H1 (cell line): ENCODE data around the gene GABRB2. TPM values are rescaled to one million over a fixed set of nuclear protein-coding genes. Genes with fewer than 3 reads are reported as not detected.

Experiments used
- CTCF ChIA-PET: fragments of 300-600 bp; sonication (Branson Sonifier 250); formaldehyde crosslinking; loops from one replicate; lab custom pipeline; 2021; ENCODE audit not compliant: partially characterized antibody; lab: Charles Lee
- POLR2A ChIA-PET: fragments of 300-600 bp; sonication (Branson Sonifier 250); formaldehyde crosslinking; loops from one replicate; lab custom pipeline; 2021; ENCODE audit warnings: inconsistent platforms; ENCODE audit not compliant: partially characterized antibody; lab: Charles Lee
- DNase-seq, 2 experiments: peaks; one replicate each; pipeline versions ENCODE4 v3.0.0 to v3.0.0-alpha.2; 2010 to 2022; ENCODE audit warnings: low spot score in 2 of 2, low read depth in 1 of 2, mixed read lengths in 1 of 2
- FAIRE-seq: peaks from 2 replicates; lab custom pipeline; 2011; peaks lifted over from hg19 to GRCh38; lab: Jason Lieb, UNC
- H2AFZ ChIP-seq: 2 replicates; pipeline ENCODE4 v1.8.1; 2012; ENCODE audit warnings: low read length, inconsistent platforms
- H2AK5ac ChIP-seq: 2 replicates; pipeline ENCODE4 v1.6.1; 2013; ENCODE audit warnings: low read depth, low read length
- H2BK120ac ChIP-seq: replicated peaks from 2 replicates; pipeline ENCODE3; 2013; ENCODE audit warnings: low read depth, low read length, inconsistent platforms
- H2BK12ac ChIP-seq: 2 replicates; pipeline ENCODE4 v1.6.1; 2013; ENCODE audit warnings: low read depth, low read length
- H2BK15ac ChIP-seq: 2 replicates; pipeline ENCODE4 v1.6.1; 2013; ENCODE audit warnings: low read length
- H2BK20ac ChIP-seq: 2 replicates; pipeline ENCODE4 v1.6.1; 2013; ENCODE audit warnings: low read length
- H2BK5ac ChIP-seq: 2 replicates; pipeline ENCODE4 v1.6.1; 2013; ENCODE audit warnings: low read depth, low read length
- H3K14ac ChIP-seq: 2 replicates; pipeline ENCODE4 v1.6.1; 2013; ENCODE audit warnings: inconsistent platforms; ENCODE audit not compliant: insufficient read length
- H3K18ac ChIP-seq: 2 replicates; pipeline ENCODE4 v1.6.1; 2013; ENCODE audit warnings: low read length; ENCODE audit errors: extremely low read depth
- H3K23ac ChIP-seq: 2 replicates; pipeline ENCODE4 v1.6.1; 2013; ENCODE audit warnings: inconsistent platforms; ENCODE audit not compliant: insufficient read length
- H3K23me2 ChIP-seq: 2 replicates; pipeline ENCODE4 v1.6.1; 2013; ENCODE audit warnings: low read depth, low read length
- H3K27ac ChIP-seq: 2 replicates; pipeline ENCODE4 v1.6.1; 2011; ENCODE audit warnings: low read depth, low read length, inconsistent platforms
- H3K27me3 ChIP-seq, 4 experiments: replicated peaks in 1 of 4; 1 replicate in 1 of 4; 2 replicates in 3 of 4; pipeline versions ENCODE4 v1.6.1 to v1.8.1; 2011 to 2013; ENCODE audit warnings: low read length in 3 of 4, mild to moderate bottlenecking in 3 of 4, inconsistent platforms in 2 of 4, mixed read lengths in 2 of 4, moderate library complexity in 1 of 4; ENCODE audit not compliant: control insufficient read depth in 3 of 4, insufficient read depth in 3 of 4; ENCODE audit errors: extremely low read depth in 1 of 4
- H3K36me3 ChIP-seq, 4 experiments: 2 replicates each; pipeline versions ENCODE4 v1.6.1 to v1.8.1; 2011 to 2013; ENCODE audit warnings: mild to moderate bottlenecking in 4 of 4, low read length in 3 of 4, moderate library complexity in 2 of 4, control low read depth in 1 of 4, inconsistent platforms in 1 of 4; ENCODE audit not compliant: insufficient read depth in 4 of 4, control insufficient read depth in 2 of 4
- H3K4ac ChIP-seq: replicated peaks from 2 replicates; pipeline ENCODE3; 2013; ENCODE audit warnings: low read length, low read depth, mixed read lengths, inconsistent platforms; ENCODE audit not compliant: insufficient read length
- H3K4me1 ChIP-seq, 4 experiments: replicated peaks in 1 of 4; 1 replicate in 1 of 4; 2 replicates in 3 of 4; pipeline versions ENCODE4 v1.6.1 to v1.8.1; 2011 to 2013; ENCODE audit warnings: low read length in 3 of 4, inconsistent platforms in 2 of 4, mixed read lengths in 1 of 4; ENCODE audit not compliant: insufficient read depth in 4 of 4, control insufficient read depth in 3 of 4
- H3K4me2 ChIP-seq, 2 experiments: 2 replicates each; pipeline versions ENCODE4 v1.6.1 to v1.8.1; 2011 to 2013; ENCODE audit warnings: low read depth in 2 of 2, low read length in 2 of 2, control low read depth in 1 of 2, inconsistent platforms in 1 of 2, mild to moderate bottlenecking in 1 of 2; ENCODE audit not compliant: insufficient read depth in 1 of 2
- H3K4me3 ChIP-seq, 4 experiments: fragments of 200-600, 300-600 bp in 1 of 4; sonication (generic), shearing (Covaris generic), sonication (Bioruptor Twin) in 1 of 4; 2 replicates each; pipeline versions ENCODE4 v1.5.1 to v1.8.1; 2011 to 2016; ENCODE audit warnings: low read length in 4 of 4, low read depth in 3 of 4, control low read depth in 2 of 4, inconsistent platforms in 2 of 4, mild to moderate bottlenecking in 2 of 4, mixed read lengths in 1 of 4, moderate library complexity in 1 of 4; ENCODE audit not compliant: insufficient read depth in 2 of 4; ENCODE audit errors: extremely low read depth in 1 of 4
- H3K56ac ChIP-seq: replicated peaks from 2 replicates; pipeline ENCODE3; 2013; ENCODE audit warnings: low read depth, mild to moderate bottlenecking, mixed read lengths, low read length, inconsistent platforms; ENCODE audit not compliant: insufficient read length
- H3K79me1 ChIP-seq: 2 replicates; pipeline ENCODE4 v1.6.1; 2013; ENCODE audit warnings: low read depth, low read length, control low read depth
- H3K79me2 ChIP-seq, 2 experiments: 2 replicates each; pipeline versions ENCODE4 v1.6.1 to v1.8.1; 2012 to 2013; ENCODE audit warnings: low read length in 2 of 2, mild to moderate bottlenecking in 2 of 2, inconsistent platforms in 1 of 2; ENCODE audit not compliant: insufficient read depth in 2 of 2, control insufficient read depth in 1 of 2
- H3K9ac ChIP-seq, 4 experiments: replicated peaks in 1 of 4; 1 replicate in 1 of 4; 2 replicates in 3 of 4; pipeline versions ENCODE4 v1.6.1 to v1.8.1; 2011 to 2013; ENCODE audit warnings: low read depth in 3 of 4, low read length in 3 of 4, control low read depth in 2 of 4, mild to moderate bottlenecking in 2 of 4, moderate library complexity in 2 of 4, inconsistent platforms in 1 of 4; ENCODE audit errors: extremely low read depth in 1 of 4
- H3K9me3 ChIP-seq, 2 experiments: 2 replicates each; pipeline versions ENCODE4 v1.6.1 to v1.8.1; 2012 to 2013; ENCODE audit warnings: mild to moderate bottlenecking in 2 of 2, moderate library complexity in 2 of 2, control low read depth in 1 of 2, inconsistent platforms in 1 of 2, low read depth in 1 of 2, low read length in 1 of 2, mixed read lengths in 1 of 2; ENCODE audit not compliant: insufficient read depth in 2 of 2
- H4K20me1 ChIP-seq, 2 experiments: replicated peaks in 1 of 2; 2 replicates each; pipeline versions ENCODE3 to v1.8.1; 2011 to 2013; ENCODE audit warnings: inconsistent platforms in 2 of 2, low read length in 2 of 2, mild to moderate bottlenecking in 1 of 2; ENCODE audit not compliant: insufficient read depth in 2 of 2, control insufficient read depth in 1 of 2
- H4K5ac ChIP-seq: 2 replicates; pipeline ENCODE4 v1.6.1; 2013; ENCODE audit warnings: low read length, low read depth, mixed read lengths, inconsistent platforms; ENCODE audit not compliant: insufficient read length
- H4K8ac ChIP-seq: 2 replicates; pipeline ENCODE4 v1.8.0; 2013; ENCODE audit warnings: mild to moderate bottlenecking, moderate library complexity, low read length, inconsistent platforms; ENCODE audit not compliant: insufficient read depth; ENCODE audit errors: extremely low read depth
- H4K91ac ChIP-seq: replicated peaks from 2 replicates; pipeline ENCODE3; 2013; ENCODE audit warnings: low read length, mixed read lengths, inconsistent platforms; ENCODE audit not compliant: insufficient read length
- CHD1 ChIP-seq: IDR thresholded peaks from 2 replicates; pipeline ENCODE4 v1.6.1; 2012; ENCODE audit warnings: low read depth, low read length, improper control_type of control experiment
- TAF7 ChIP-seq: optimal IDR thresholded peaks from 2 replicates; pipeline ENCODE3; 2011; ENCODE audit warnings: low read depth, mild to moderate bottlenecking, inconsistent platforms, low read length, moderate library complexity, borderline replicate concordance
- YY1 ChIP-seq: IDR thresholded peaks from 2 replicates; pipeline ENCODE4 v1.6.1; 2011; ENCODE audit warnings: low read depth, mild to moderate bottlenecking, low read length
- WGBS, 2 experiments: shearing (Covaris generic) in 1 of 2; methylation state at CpG; one replicate each; pipeline versions ENCODE4 v1.1.6 to v1.1.7; 2013 to 2015; ENCODE audit warnings: low lambda C conversion rate in 2 of 2, mixed read lengths in 2 of 2, inconsistent platforms in 1 of 2, low coverage in 1 of 2, missing lambda C conversion rate in 1 of 2; ENCODE audit not compliant: insufficient replicate concordance in 2 of 2, insufficient coverage in 1 of 2, insufficient read length in 1 of 2; ENCODE audit errors: extremely low coverage in 1 of 2, missing lambda C conversion rate in 1 of 2; 5-methylcytosine and 5-hydroxymethylcytosine counted together
- polyA plus RNA-seq, 7 experiments: library from polyadenylated mRNA; depleted of rRNA in 3 of 7; stranded (reverse) in 5 of 7; unstranded in 2 of 7; fragments of >200 nt in 5 of 7; fragments of 200-250 nt in 2 of 7; gene quantifications; 1 replicate in 5 of 7; 2 replicates in 1 of 7; 4 replicates in 1 of 7; pipeline versions ENCODE4 v1.2.1 to v1.2.3, GENCODE V29; 2011 to 2013; ENCODE audit warnings: missing spikeins in 2 of 7, mixed read lengths in 2 of 7
- total RNA-seq: library from RNA; stranded (reverse); fragmentation: NEBNext Ultra II Directional; extraction: Animal tissue kit (Norgen Biotek cat#: 25700); gene quantifications from 2 replicates; pipeline ENCODE4 v1.2.1, GENCODE V29; 2021

The GABRB2 gene
- total and polyA plus RNA-seq, 2 of the 8 experiments (the other 6 are each of a cell fraction or from before 2014, with no cell fraction given) = 0.54 to 1.9 TPM

DNA sequence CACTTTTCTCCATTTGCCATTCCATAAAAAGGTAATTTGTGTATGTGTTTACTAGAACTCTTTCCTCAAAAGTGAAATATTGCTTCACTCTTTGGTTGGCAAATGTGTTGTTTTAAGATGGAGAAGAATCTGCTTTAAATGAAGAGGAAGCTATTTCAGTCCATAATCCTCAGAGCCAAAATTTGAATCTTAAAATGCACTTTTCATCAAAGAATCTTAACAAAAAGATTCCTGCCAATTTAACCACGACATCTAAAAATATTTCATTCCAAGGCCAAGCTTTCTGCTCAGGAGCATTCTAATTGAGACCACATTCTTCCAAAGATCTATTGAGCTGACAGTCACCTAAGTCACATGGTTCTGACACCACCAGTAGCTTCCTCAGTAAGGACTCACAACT, 7.5 kb downstream of the GABRB2 start:
- no peaks in the 10 kb centered on the region for H3K4me1 ChIP-seq
- H3K18ac ChIP-seq = no peak overlapping the region
- TF ChIP-seq TAF7 (no peak), YY1 (no peak), CHD1 (no peak)
- TF ChIP-seq, all 59 proteins: peak for 0
- Histone ChIP-seq H4K91ac (no peak overlapping the region), H2BK20ac (no peak overlapping the region), H3K9me3 (no peaks in the 10 kb centered on the region), H3K23ac (no peak overlapping the region), H3K9ac (no peak overlapping the region), H2BK120ac (no peak overlapping the region), H3K56ac (no peak overlapping the region), H2AFZ (no peak overlapping the region), H3K23me2 (no peaks in the 10 kb centered on the region), H3K4me3 (no peak overlapping the region), H3K14ac (no peak overlapping the region), H2BK5ac (no peak overlapping the region), H4K5ac (no peak overlapping the region), H3K79me1 (no peaks in the 10 kb centered on the region), H3K27ac (no peak overlapping the region), H2BK15ac (no peak overlapping the region), H2AK5ac (no peak overlapping the region), H3K79me2 (no peaks in the 10 kb centered on the region), H3K36me3 (no peaks in the 10 kb centered on the region), H4K8ac (no peak overlapping the region), H3K27me3 (peaks cover 0 to 1% (median 0%) of the 10 kb centered on the region in 4 experiments; a peak in 2 of 7 replicates), H3K4me2 (no peak overlapping the region), H2BK12ac (no peak overlapping the region), H3K4ac (no peak overlapping the region), H4K20me1 (no peaks in the 10 kb centered on the region)
- ChIA-PET CTCF (interaction anchor here (1.2 kb wide), 1 partner anchor 9 kb away, joined by 3 read pairs; no protein-coding TSS in a partner anchor), POLR2A (no interaction called here)
- WGBS, 2 experiments = 92% methylated on average over 1 of the region's 1 CpG; no CpG with 5 or more reads in 1 of the 2 experiments
- DNase-seq (no peak), FAIRE-seq (no peak)
